GM19099 (cell line): ENCODE measurements around the gene DHRS1.

Experiments
- POLR2A ChIP-seq: IDR thresholded peaks from 3 replicates; pipeline ENCODE4 v1.6.1; 2011; ENCODE audit warnings: low read depth; ENCODE audit not compliant: insufficient read length; ENCODE audit errors: extremely low read depth

Gene DHRS1

GRCh38 chr14:24304019-24304387 is 4.4 kb upstream of the DHRS1 start:
- TF ChIP-seq POLR2A: no peak

GRCh38 chr14:24300326-24300980 is 873 bp upstream of the DHRS1 start:
- TF ChIP-seq POLR2A: no peak

- no peak for TF ChIP-seq POLR2A
These were observed 707 bp downstream of the DHRS1 start for GRCh38 chr14:24298892-24299254.

- TF ChIP-seq POLR2A: no peak
These were observed 2.2 kb downstream of the DHRS1 start for GRCh38 chr14:24297190-24297964.

GRCh38 chr14:24296341-24297157 is 3.0 kb downstream of the DHRS1 start:
- TF ChIP-seq POLR2A: no peak

GRCh38 chr14:24293525-24293924 is 6.1 kb downstream of the DHRS1 start:
- no peak for TF ChIP-seq POLR2A

- TF ChIP-seq POLR2A: no peak
These were observed 7.3 kb downstream of the DHRS1 start for GRCh38 chr14:24292118-24292807.

- TF ChIP-seq POLR2A: no peak
These were observed 8.0 kb downstream of the DHRS1 start for GRCh38 chr14:24291446-24292117.

GRCh38 chr14:24290746-24291145 is 8.8 kb downstream of the DHRS1 start:
- TF ChIP-seq POLR2A: no peak

GRCh38 chr14:24289649-24290280 is 9.8 kb downstream of the DHRS1 start:
- no peak for TF ChIP-seq POLR2A

- TF ChIP-seq POLR2A: no peak
These were observed 12.6 kb downstream of the DHRS1 start for GRCh38 chr14:24286996-24287395.

GRCh38 chr14:24285351-24285750 is 14.2 kb downstream of the DHRS1 start:
- no peak for TF ChIP-seq POLR2A

GRCh38 chr14:24284501-24285035 is 15.0 kb downstream of the DHRS1 start:
- TF ChIP-seq POLR2A: no peak

- TF ChIP-seq POLR2A: no peak
These were observed 15.7 kb downstream of the DHRS1 start for GRCh38 chr14:24283796-24284460.

- TF ChIP-seq POLR2A: no peak
These were observed 16.8 kb downstream of the DHRS1 start for GRCh38 chr14:24282736-24283135.
